ENCODE data around the gene CHI3L2.

GRCh38 chr1:111196213-111196612 is 31.3 kb upstream of the CHI3L2 start:
- TF ChIP-seq, protein P1, sequence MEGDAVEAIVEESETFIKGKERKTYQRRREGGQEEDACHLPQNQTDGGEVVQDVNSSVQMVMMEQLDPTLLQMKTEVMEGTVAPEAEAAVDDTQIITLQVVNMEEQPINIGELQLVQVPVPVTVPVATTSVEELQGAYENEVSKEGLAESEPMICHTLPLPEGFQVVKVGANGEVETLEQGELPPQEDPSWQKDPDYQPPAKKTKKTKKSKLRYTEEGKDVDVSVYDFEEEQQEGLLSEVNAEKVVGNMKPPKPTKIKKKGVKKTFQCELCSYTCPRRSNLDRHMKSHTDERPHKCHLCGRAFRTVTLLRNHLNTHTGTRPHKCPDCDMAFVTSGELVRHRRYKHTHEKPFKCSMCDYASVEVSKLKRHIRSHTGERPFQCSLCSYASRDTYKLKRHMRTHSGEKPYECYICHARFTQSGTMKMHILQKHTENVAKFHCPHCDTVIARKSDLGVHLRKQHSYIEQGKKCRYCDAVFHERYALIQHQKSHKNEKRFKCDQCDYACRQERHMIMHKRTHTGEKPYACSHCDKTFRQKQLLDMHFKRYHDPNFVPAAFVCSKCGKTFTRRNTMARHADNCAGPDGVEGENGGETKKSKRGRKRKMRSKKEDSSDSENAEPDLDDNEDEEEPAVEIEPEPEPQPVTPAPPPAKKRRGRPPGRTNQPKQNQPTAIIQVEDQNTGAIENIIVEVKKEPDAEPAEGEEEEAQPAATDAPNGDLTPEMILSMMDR (IDR thresholded peaks at IDR 0.05): no peak
- TF ChIP-seq POLR2AphosphoS5 (IDR thresholded peaks at IDR 0.05) (no peak), POLR2A (IDR thresholded peaks at IDR 0.05) (no peak), EP300 (IDR thresholded peaks at IDR 0.05) (no peak)
